MM.1S (cell line): ENCODE measurements around the gene TMC4.

Experiments used
- EZH2 ChIP-seq: fragments of 300-600 bp; sonication (generic); optimal IDR thresholded peaks from 2 replicates; pipeline ENCODE3; 2017; ENCODE audit warnings: low read depth, mild to moderate bottlenecking, antibody characterized with exemption, low read length, mixed read lengths
- TF ChIP-seq, protein P1 (sequence below): fragments of 300-600 bp; sonication (generic); IDR thresholded peaks from 2 replicates; pipeline ENCODE4 v1.5.1; 2016; ENCODE audit warnings: antibody characterized with exemption, low read length, mixed read lengths

DNA sequence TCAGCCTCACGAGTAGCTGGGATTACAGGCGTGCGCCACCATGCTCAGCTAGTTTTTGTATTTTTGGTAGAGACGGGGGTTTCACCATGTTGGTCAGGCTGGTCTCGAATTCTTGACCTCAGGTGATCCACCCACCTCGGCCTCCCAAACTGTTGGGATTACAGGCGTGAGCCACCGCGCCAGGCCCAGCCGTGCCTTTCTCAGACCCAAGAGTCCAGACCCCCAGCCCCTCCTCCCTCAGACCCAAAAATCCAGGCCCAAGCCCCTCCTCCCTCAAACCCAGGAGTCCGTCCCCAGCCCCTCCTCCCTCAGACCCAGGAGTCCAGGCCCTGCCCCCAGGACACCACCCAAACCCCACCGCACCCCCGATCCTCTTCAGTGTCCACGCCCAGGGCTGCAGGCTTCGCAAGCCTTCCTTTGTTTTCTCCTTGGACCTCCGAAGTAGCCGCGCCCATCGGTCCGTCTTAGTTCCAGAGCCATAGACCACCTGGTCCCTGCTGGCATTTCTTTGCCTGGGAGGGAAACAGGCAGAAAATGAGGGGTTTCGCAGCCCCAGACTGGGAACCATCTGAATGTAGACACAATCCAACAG, 3.7 kb downstream of the TMC4 start:
- TF ChIP-seq, protein P1, sequence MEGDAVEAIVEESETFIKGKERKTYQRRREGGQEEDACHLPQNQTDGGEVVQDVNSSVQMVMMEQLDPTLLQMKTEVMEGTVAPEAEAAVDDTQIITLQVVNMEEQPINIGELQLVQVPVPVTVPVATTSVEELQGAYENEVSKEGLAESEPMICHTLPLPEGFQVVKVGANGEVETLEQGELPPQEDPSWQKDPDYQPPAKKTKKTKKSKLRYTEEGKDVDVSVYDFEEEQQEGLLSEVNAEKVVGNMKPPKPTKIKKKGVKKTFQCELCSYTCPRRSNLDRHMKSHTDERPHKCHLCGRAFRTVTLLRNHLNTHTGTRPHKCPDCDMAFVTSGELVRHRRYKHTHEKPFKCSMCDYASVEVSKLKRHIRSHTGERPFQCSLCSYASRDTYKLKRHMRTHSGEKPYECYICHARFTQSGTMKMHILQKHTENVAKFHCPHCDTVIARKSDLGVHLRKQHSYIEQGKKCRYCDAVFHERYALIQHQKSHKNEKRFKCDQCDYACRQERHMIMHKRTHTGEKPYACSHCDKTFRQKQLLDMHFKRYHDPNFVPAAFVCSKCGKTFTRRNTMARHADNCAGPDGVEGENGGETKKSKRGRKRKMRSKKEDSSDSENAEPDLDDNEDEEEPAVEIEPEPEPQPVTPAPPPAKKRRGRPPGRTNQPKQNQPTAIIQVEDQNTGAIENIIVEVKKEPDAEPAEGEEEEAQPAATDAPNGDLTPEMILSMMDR: no peak
- TF ChIP-seq EZH2: no peak
